ENCODE data around the gene THOC6. TPM values are rescaled to one million over a fixed set of nuclear protein-coding genes. Genes with fewer than 3 reads are reported as not detected.

The THOC6 gene
- 10 to 100 TPM; 49.4 to 52.3 TPM for total RNA-seq

DNA sequence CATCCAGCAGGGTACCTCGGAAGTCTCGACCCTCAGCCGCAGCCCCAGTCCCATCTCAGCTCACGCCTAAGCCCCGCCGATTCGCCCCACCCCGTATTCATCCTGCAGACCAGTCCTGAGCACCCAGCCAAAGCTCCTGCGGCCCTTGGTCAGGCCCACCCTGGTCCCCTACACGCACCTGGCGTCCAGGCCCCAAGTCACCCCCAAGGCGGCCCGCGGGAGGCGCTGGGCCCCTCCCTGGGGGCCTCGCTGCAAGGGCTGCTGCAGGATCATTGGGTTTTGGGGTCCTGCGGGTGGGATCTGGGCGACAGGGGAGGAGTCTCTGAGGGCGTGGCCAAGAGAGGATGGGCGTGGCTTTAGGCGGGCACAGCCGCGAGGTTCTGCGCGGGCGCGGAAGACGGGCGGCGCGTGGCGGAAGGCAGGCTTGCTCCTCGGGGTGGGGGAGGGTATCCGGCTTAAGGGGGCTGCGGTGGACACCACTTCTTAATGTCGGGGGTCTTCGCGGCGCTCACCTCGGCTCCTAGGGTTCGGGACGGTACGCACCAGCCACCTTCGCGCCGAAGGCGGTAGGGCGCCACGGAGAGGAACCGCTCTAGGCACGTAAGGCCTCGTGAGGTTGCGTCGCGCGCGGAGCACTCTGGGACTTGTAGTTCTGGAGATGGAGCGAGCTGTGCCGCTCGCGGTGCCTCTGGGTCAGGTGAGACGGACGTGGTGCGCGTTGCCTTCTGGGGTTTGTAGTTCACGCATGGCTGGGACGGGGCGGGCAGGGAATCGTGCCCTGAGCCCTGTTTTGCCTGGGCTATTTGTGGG, at the start of gene THOC6, which contains the start of gene HCFC1R1:
Gene THOC6 (plus strand): TSS at position 367 of the 810 bp plus-strand sequence. CDS start 292 bp downstream, at position 659.
Gene HCFC1R1 (minus strand): TSS at position 274 of the 810 bp plus-strand sequence. CDS start 1 bp downstream, at position 273.

DNA sequence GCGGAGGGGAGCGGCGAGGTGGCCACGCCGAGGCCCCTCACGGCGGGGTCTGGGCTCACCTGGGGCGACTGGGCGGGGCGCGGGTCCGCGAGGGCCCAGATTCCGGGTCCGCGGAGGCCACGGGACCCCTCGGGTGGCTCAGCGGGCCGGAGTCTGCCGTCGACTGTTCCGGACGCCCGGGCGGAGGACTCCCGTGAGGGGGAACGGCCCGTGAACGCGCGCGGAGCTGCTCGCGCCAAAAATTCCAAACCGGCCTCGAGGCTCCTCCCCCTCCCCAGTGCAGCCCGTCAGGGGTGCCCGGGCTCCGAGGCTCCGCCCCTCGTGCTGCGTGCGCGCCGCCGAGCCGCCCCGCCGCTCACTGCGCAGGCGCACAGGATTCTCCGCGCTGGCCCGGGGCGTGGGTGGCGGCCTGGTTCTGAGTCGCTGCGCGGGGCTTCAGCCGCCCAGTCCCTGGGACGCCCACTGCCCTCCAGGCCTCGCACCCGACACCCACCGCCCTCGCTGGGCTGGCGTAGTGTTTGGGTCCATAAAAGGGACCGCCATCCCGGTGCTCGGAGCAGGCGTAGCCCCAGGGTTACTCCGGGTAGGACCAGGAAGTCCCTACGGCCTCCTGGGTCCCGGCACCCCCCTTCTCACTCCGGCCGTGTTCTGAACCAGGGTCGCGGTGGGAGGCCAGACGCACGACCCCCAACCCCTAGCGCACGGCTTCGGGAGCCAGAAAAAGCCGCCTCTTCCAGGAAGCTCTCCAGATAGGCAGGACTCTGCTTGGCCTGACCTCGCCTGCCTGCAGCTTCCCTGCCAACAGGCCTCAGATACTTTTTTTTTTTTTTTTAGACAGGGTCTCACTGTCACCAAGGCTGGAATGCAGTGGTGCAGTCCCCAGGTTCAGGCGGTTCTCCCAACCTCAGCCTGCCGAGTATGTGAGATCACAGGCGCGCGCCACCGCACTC, 43.3 kb upstream of the THOC6 start, which contains the start of gene PKMYT1:
Gene PKMYT1 (minus strand): TSS at position 220 of the 950 bp plus-strand sequence. CDS start 789 bp downstream, outside the sequence.

DNA sequence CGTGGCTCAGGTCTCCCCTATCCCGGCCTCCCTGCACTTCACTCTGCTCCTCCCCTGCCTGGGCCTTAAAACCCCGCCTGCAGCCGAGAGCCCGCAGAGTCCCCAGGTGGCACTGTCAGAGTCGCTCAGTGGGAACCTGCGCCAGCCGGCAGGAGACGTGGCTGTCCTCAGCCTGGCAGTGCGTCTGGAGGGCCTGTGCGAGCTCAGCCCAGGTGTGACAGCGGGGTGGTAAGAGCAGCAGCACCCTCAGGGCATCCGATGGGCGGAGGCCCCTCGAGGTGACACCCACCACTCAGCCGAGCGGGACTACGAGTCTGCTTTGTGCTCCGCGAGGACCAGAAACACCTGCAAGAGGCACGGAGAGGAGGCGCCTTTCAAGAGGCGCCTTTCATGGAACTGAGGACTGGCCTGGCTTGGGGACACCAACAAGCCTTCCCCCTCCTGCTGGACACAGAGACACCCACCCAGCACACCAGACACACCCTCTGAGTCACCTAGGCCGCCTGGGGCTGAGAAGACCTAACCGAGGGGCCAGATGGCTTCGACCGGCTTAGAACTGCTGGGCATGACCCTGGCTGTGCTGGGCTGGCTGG, 10.9 kb upstream of the THOC6 start, which contains the start of gene CLDN9:
Gene CLDN9 (plus strand): TSS at position 96 of the 593 bp plus-strand sequence. CDS start 440 bp downstream, at position 536.

DNA sequence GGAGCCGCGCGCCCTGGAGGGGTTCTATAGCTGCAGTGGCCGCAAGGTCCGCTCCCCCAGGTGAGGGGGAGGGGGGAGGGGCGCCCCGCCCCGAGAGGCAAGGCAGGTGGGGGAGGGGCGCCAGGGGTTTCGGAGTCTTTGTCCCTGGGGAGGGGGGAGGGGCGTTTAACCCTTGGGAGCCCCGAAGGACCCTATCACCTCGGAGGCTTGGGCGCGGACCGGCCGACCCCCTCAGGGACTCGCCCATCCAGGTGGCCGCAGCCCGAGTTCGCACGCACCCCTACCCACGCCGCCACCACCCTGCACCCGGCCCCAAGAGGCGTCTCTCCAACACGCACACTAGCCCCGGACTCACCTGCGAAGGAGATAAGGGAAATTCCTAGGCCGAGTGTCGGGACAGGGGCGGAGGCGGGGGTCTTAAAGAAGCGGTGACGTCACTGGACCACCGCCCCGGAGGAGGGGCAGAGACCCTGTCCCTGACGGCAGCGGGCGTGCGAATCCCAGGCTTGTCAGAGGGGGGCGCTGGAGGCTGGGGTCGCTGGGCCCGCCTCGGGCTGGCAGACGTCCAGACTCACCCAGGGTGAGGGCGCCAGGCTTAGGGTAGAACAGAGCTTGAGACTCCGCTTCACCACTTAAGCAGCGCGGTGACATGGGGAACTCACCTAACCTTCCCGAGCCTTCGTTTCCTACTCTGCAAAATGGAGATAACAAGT, 5.9 kb upstream of the THOC6 start, which contains the start of gene CLDN6:
Gene CLDN6 (minus strand): TSS at position 390 of the 713 bp plus-strand sequence. CDS start 2,162 bp downstream, outside the sequence.

DNA sequence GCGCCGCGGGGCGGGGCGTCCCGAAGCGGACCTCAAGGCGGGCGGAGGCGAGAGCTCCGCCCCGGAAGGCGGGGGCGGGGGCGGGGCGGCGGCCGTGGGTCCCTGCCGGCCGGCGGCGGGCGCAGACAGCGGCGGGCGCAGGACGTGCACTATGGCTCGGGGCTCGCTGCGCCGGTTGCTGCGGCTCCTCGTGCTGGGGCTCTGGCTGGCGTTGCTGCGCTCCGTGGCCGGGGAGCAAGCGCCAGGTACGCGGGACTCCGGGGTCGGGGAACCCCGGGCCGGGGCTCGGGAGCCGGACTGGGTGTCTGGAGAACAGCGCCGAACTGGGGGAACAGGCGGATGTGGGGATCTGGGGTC, 3.6 kb upstream of the THOC6 start, which contains the start of gene TNFRSF12A:
Gene TNFRSF12A (plus strand): TSS at position 122 of the 357 bp plus-strand sequence. CDS start 30 bp downstream, at position 152.

DNA sequence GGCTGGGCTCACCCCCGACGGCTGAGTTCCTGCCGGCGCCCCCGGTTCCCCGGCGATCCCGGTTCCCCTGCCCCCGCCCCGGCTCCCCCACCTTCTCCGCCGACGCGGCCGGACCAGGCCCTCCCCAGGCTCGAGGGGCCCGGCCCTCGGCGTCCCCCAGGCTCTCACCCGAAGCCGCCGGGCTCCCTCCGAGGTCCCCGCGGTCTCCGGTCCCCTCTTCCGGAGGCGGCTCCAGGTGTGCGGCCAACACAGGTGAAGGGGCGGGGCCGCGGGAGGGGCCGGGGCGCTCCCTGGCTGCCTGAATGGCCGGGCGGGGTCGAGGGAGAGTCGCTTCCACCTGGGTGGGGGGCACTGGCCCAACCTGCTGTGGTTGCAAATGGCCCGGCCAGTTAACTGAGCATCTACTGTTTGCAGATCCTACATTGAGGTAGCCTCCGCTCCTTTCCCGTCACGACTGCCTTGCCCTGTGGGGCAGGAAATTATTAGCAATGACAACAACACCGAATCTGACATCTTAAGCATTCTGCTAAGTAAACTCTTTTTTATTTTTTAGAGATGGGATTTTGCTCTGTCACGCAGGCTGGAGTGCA, 13.0 kb downstream of the THOC6 start, which contains the start of gene BICDL2:
Gene BICDL2 (minus strand): TSS at position 219 of the 590 bp plus-strand sequence. CDS start 1,448 bp downstream, outside the sequence.

DNA sequence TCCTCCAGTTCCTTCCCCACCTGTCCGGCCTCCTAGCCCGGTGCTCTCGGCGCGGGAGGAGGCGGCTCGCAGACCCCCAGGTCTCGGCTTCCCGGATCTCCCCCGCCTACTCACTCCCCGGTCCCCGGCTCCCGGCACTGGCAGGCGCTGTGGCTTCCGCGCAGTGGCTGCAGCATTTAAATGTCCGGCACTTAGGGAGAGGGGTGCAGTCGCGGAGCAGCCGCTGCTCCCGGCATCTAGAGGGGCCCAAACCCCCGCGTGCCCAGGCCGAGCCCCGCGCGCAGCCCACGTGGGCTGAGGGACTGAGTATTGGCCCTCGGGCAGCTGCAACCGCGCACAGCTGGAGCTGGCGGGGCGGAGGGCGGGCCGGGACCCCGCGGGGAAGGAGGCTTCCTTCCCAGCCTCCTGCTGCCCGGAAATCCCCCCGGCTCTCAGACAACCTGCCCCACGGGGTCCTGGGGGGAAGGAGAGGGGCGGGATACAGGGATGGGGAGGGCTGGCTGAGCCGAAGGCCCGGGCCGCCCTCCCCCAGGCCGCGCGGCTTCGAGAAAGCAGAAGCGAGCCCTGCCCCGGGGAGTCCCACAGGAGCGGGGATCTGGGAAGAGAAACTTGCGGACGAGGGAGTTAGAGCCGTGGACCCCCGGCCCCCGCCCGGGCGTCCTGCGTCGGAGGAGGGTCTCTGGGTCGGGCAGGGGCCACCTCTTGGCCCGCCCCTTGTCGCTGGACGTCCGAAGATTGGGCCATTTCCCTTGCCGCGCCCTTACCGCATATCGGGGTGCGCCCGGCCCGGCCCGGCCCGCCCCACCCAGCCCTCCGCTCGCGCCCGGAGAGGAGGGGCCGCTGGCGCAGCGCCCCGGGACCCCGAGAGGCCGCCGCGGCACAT, 22.2 kb downstream of the THOC6 start, which contains the start of gene MMP25:
Gene MMP25 (plus strand): TSS at position 804 of the 883 bp plus-strand sequence. CDS start 357 bp downstream, outside the sequence.

DNA sequence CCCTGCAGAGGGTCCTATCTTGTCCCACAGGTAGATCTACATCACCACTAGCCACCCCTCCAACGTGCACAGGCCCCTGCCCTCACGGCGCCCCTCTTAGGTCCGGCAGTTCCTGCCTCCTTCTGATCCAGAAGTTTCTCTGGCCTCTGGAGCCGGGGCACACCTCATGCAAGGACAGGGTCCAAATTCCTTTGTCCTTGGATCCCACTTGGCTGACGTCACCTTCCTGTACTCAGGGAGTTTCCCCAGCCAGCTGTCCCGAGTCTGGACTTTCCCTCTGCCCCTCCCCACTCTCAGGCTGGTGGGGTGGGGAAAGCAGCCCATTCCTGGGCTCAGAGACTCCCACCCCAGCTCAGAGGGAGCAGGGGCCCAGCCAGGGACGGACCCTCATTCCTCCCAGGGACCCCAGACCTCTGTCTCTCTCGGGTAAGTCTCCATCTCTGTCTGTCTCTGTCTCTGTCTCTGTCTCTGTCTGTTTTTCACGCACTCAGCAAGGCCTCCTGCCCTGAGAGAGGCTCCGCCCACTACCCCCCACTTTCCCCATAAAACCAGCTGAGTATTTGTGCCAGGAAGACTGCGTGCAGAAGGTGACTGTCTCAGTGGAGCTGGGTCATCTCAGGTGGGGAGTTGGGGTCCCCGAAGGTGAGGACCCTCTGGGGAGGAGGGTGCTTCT, 41.4 kb downstream of the THOC6 start, which contains the start of gene IL32:
Gene IL32 (plus strand): TSS at position 572 of the 673 bp plus-strand sequence. CDS start 172 bp downstream, outside the sequence.

Other genes starting within 250 kb of the THOC6 start
- 100 to 1,000 TPM; 113 to 116 TPM for gene ELOB, start 246.8 kb upstream of the THOC6 start, total RNA-seq
- not detected for gene PRSS33, start 236.5 kb upstream of the THOC6 start, total RNA-seq
- gene PRSS41, start 225.6 kb upstream of the THOC6 start, total RNA-seq: not detected
- gene PRSS21, start 206.8 kb upstream of the THOC6 start, total RNA-seq: 1 to 10 TPM; 1.7 to 1.8 TPM
- 1 to 10 TPM; 1.4 to 1.6 TPM for gene ZG16B, start 193.7 kb upstream of the THOC6 start, total RNA-seq
- gene PRSS22, start 165.9 kb upstream of the THOC6 start, total RNA-seq: not detected
- 10 to 100 TPM; 21.2 to 22.4 TPM for gene FLYWCH2, start 140.8 kb upstream of the THOC6 start, total RNA-seq
- 10 to 100 TPM; 50.6 to 52.3 TPM for gene FLYWCH1, start 112.1 kb upstream of the THOC6 start, total RNA-seq
- not detected for gene KREMEN2, start 59.8 kb upstream of the THOC6 start, total RNA-seq
- 10 to 100 TPM; 36.0 to 37.0 TPM for gene PAQR4, start 54.7 kb upstream of the THOC6 start, total RNA-seq
- 10 to 100 TPM; 89.1 to 99.3 TPM for gene PKMYT1, start 43.6 kb upstream of the THOC6 start, total RNA-seq
- gene CLDN9, start 11.1 kb upstream of the THOC6 start, total RNA-seq: under 1 TPM; 0.29 to 0.30 TPM
- gene CLDN6, start 5.9 kb upstream of the THOC6 start, total RNA-seq: not detected
- gene TNFRSF12A, start 3.7 kb upstream of the THOC6 start, total RNA-seq: 1 to 10 TPM; 2.9 to 3.8 TPM
- gene HCFC1R1, start 93 bp upstream of the THOC6 start, total RNA-seq: 10 to 100 TPM; 37.2 to 39.1 TPM
- 1 to 10 TPM; 1.1 to 1.2 TPM for gene BICDL2, start 12.9 kb downstream of the THOC6 start, total RNA-seq
- 10 to 100 TPM; 34.8 to 35.5 TPM for gene MMP25, start 22.5 kb downstream of the THOC6 start, total RNA-seq
- gene IL32, start 41.6 kb downstream of the THOC6 start, total RNA-seq: 1,000 to 10,000 TPM; 2,121 to 2,176 TPM
- under 1 TPM; 0.24 to 0.28 TPM for gene ZSCAN10, start 75.3 kb downstream of the THOC6 start, total RNA-seq
- not detected for gene ZNF205, start 88.6 kb downstream of the THOC6 start, total RNA-seq
- 1 to 10 TPM; 9.7 to 9.8 TPM for gene ZNF213, start 111.0 kb downstream of the THOC6 start, total RNA-seq
- not detected for gene OR1F1, start 164.2 kb downstream of the THOC6 start, total RNA-seq
- 10 to 100 TPM; 13.4 to 13.7 TPM for gene ZNF200, start 211.1 kb downstream of the THOC6 start, total RNA-seq
- gene MEFV, start 232.6 kb downstream of the THOC6 start, total RNA-seq: under 1 TPM; 0.51 to 0.81 TPM

All from activated naive CD4-positive, alpha-beta T cell treated with anti-CD3 and anti-CD28 coated beads, Interleukin-2, amount 10 ng/mL, durations not matched to agents 5 hours and 36 hours (primary cell).